SW480 (cell line): Measurements from ENCODE around the gene MAGI2.
"Not testable (repeated sequence)": the region's sequence is repeated elsewhere in the genome, so short reads cannot be mapped to it uniquely, and the experiment has no call there.

Experiments used
- DNase-seq: peaks from one replicate; pipeline ENCODE4 v3.0.0-alpha.2; 2016; ENCODE audit warnings: low spot score

The MAGI2 gene

DNA sequence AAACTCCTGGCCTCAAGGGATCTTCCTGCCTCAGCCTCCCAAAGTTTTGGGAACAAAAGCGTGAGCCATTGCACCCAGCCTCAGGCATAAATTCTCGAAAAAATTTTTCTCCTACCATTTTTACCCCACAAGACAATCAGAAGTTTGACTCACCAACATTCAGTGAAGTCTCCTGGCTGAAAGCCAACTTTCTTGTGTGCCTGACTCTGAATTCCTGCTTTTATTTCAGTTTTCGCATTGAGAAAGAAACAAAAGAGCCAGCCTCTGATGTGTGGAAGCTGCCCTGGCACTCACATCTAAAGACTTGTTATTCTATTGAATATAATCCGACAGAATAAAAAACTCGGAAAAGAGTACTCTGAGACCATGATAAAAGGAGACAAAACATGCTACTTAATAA is 402.9 kb downstream of the MAGI2 start:
- DNase-seq = no peak

DNA sequence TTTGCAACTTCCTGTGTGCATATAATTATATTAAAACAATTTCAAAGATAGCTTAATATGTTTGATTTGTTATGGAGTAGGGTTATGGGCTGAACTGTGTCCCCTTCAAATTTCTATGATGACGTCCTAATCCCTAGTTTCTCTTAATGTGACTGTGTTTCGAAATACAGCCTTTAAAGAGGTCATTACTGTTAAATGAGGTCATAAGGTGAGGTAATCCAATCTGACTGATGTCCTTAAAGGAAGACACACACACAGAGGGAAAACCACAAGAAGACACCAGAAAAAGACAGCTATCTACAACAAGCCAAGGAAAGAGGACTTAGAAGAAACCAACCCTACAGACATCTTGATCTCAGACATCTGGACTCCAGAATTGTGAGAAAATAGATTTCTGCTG is 407.4 kb downstream of the MAGI2 start:
- DNase-seq = no peak

DNA sequence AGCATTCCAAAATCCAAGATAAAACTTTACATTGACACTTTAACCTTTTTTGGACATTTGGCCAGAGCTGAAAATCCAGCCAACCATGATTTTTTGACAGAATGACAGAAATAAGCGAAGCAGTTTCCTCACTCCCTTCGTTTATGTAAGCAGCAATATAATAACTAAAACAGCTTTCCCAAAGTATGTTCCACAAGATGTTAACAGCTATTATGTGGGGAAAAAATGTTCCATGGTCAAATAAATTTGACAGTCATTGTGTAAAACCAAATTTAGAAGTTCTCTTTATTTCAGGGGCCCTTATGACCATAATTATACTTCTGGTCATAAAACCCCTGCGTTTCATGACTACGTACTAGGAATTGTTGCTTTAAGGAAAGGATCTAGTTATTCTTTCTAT is 416.5 kb downstream of the MAGI2 start:
- no peak for DNase-seq

DNA sequence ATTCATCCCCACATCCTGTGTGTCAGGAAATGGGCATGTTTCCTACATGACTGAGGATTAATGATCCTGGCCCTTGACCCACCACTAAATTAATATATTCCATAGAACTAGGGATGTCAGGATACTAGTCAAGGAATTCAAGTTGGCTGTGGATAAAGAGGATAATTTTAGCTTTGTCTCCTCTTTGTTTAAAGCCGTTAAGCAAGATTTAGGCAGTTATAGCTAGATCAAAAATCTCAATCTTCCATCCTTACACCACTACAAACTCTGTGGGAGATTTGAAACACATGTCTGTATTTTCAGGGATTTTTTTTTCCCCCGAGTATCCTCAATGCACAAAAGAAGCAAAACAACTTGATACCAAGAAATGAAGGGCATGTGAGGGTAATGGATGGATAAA is 417.1 kb downstream of the MAGI2 start:
- DNase-seq = no peak

DNA sequence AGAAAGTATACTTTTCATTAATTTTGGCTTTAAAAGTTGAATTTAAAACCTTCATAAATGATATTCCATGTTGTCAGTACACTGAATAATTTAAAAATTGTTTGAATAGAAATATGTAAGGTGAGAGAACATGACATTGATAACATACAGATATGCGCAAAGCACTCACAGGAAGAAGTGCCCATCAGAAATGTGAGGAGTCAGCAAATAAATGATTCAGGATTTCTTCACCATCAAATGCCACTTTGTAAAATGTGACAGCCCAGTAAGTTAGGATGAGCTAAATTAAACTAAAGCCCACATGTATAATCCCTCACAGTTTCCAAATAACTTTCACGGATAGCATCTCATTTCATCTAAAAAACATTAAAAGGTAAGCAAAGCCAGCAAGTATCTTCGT is 417.6 kb downstream of the MAGI2 start:
- no peak for DNase-seq

DNA sequence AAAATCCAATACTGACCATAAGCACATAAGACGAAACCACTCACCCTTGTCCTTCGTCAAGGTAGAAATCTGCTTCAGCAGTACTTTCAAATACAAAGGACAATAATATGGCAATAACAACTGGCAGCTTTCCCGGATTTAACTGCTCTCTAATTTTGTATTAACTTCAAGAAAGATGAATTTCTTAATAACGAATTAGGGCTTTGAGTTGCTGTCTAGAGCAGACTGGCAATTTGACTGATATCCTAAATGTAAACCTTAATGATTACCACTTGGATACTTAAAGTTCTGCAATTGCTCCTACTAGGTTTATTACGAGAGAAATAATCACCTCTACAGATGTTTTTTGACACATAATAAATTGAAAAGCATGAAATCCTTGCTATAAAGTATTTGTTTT is 418.7 kb downstream of the MAGI2 start:
- DNase-seq = no peak

DNA sequence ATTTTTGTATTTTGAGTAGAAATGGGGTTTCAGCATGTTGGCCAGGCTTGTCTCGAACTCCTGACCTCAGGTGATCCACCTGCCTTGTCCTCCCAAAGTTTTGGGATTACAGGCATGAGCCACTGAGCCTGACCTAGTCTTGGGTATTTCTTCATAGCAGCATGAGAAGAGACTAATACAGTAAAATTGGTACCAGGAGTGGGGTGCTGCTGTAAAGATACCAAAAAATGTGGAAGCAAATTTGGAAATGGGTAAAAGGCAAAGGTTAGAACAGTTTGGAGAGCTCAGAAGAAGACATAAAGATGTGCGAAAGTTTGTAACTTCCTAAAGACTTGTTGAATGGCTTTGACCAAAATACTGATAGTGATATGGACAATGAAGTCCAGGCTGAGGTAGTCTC is 433.8 kb downstream of the MAGI2 start:
- DNase-seq = not testable (repeated sequence)

DNA sequence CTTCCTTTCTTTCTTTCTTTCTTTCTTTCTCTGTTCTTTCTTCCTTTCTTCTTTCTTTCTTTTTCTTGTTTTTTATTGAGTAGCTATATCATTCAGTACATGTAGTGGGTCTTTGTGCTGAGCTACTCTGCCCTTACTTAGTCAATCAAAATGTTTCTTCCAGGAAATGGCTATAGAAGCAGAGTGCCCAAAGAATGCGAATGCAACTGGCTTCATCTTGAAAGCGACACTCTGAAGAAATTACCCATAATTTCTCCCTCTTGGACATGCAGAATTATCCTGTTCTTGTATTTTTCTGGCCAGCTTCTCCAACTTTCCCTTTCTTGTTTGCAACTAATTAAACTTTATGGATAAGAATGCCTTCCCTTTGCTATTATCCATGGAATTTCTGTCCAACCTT is 441.5 kb downstream of the MAGI2 start:
- DNase-seq = no peak

DNA sequence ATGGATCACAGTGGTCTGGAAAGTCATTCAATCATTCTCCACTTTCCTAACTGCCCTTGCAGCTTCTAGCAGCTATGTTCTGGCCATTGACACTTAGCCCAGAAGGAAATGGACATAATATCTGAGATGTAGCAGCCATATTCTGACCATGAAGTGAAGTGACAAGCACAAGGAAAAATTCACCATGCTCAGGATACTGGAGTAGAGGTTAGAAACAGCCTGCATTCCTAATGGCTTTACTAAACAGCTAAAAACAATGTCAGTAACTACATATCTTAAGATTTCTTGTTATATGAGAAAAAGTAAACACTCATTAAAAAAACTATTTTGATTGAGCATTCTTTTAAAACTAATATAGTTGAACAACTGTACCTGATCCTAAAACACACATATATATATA is 443.8 kb downstream of the MAGI2 start:
- DNase-seq = no peak

DNA sequence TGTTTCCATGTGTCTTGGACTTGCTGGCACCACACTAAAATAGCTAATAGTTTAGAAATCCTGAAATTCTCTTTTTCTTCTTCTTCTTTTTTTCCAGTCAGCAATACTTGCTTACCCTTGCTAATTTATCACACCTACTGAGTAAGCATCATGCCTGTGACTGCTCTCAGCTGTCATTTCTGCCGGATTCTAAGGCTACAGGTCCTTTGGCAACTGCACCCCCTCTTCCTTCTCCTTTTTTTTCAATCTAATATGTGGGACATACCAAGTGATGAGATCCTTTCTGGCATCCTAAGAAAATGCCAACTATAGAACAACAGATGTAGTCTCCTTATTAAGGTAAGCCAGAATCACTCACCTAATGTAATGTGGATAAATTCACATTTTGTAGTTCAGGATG is 444.7 kb downstream of the MAGI2 start:
- no peak for DNase-seq

DNA sequence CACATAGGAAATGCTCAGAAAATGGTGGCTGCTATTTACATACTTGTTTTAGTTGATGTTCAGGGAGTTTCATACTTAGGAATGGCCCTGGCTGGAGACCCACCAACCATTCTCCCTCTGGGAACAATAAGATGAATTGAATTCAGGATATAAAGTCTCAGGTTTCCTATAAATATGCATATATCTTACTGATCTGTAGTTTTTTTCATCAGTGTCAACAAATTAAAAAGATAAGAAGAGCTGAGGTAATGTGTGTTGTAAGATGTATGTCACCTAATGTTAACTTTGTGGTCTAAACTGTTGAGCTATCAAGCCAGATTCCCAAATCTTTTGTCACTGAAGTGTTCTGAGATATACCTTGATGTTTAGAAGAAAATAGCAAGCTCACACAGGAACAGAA is 457.5 kb downstream of the MAGI2 start:
- DNase-seq = no peak

DNA sequence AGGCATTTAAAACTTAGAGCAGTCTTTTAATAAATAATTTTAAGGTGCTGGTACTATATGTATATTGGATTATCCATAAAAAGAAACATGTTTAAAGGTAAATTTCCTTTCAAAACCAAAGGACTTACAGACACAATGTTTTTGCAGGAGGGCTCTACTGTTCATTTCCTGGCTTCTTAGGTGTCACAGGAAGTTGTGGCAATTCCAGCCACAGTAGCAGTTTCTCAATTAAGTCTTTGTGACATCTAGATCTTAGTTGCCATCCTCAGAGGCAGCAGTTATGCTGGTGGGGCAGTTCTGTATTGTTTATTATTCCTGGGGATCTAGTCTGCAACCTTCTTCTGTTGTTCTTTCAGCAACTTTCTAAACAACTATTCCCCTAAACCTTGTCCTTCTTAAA is 460.1 kb downstream of the MAGI2 start:
- no peak for DNase-seq

DNA sequence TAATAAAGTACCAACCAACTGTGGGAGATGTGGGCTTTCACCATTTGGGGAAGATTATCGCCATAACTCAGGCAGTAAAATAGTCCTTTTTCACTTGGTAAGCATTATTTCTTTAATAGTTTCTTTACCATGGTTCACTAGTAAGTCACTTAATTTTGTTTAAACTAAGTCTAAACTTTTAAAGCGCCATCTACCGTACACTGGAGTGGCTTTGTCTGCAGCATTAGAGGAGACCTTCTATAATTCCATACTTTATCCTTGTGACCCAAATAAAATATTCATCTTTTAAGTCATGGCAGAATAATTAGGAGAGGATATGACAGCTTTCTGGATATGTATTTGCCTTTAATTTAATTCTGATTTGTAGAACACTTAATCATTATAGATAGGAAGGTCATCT is 468.0 kb downstream of the MAGI2 start:
- peak; percentile 13 for DNase-seq

DNA sequence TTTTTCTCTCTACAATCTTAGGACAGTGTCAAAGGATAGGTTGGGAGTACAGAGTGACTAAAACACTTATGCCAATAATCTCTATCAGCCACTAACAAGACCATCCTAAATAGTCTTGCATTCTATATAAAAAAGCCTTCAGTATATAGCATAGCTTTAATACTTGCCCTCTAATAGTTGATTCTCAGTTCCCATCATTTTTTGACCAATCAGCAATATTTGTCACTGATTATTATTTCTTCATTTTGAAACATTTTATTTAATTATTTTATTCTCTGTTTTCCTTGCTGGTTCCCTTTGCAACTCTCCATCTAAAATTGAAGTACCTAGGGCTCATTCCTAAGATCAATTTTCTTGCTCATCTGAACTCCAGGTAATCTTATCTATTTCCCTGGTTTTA is 470.0 kb downstream of the MAGI2 start:
- no peak for DNase-seq

DNA sequence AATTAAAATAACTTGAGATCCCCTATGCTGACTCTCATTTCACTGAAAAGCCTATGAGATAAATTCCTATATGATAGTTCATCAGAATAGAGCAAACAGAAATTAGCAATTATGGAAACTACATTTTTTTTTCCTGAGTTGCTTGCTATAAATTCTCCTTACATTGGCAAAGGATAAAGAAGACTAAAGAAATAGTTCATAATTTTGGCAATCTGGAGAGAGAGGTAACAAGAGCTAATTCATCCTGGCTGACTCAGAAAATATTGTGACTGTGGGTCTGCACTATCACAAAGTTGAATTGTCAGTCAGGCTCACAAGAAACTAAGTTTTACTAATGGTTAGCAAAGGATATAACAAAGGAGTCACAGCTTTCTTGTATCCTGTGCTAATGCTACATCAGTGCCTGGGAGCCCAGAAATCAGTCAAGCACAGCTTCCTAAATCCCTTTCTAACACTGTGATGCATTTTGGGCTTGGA is 483.0 kb downstream of the MAGI2 start:
- no peak for DNase-seq

DNA sequence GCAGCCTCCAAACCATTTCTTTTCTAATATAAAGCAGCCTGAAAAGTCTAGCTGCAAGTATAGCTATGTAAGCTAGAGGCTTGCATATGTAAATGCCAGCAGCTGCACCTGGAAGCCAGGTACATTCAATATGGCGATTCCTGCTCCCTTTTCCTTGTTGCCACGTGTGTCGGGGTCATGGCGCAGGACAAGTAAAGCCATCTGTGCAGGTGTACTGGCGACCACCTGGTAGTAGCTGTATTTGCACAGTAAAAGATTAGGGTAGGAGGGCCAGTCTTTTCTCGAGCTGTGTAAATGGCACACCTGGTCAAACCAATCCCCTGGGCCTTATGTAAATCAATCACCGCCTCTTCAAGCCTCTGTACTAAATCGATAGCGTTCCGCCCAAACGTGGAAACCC is 484.5 kb downstream of the MAGI2 start:
- no peak for DNase-seq

DNA sequence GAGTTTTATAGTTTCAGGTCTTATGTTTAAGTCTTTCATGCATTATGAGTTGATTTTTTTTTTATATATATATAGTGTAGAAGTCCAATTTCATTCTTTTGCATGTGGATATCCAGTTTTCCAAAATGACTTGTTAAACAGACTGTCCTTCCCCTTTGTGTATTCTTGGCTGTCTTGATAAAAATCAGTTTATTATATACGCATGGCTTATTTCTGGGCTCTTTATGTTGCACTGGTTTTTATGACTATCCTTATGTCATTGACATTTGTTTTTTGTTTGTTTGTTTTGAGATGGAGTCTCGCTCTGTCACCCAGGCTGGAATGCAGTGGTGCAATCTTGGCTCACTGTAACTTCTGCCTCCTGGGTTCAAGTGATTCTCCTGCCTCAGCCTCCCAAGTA is 485.9 kb downstream of the MAGI2 start:
- DNase-seq = not testable (repeated sequence)

DNA sequence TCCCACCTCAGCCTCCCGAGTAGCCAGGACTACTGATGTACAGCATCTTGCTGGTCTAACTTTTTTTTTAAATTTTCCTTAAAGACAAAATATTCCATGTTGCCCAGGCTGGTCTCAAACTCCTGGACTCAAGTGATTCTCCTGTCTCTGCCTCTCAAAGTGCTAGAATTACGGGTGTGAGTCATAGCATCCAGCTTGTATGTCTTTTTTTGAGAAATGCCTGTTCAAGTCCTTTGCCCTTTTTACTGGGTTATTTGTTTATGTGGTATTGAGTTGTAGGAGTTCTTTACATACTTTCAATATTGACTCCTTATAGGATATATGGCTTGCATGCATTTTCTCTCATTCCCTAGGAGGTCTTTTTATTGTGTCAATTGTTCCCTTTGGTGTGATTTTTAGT is 486.4 kb downstream of the MAGI2 start:
- DNase-seq = no peak

DNA sequence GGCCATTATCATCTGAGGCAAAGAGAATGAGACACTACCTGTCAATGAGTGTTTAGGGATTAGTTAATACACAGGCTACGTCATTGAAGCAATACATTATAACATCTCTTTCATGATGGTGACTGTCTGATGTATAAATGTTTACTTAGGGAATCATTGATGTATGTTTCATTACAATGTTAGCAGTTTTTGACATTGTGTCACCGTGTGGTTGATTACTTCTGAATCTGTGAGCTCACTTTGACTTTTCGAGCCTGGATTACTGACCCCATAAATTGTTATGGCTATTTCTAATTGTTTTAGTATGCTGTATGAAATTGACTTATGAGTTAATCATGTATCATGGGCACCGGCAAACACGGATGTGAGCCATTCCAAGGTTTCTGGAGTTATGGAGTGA is 494.0 kb downstream of the MAGI2 start:
- DNase-seq = peak; percentile 9

DNA sequence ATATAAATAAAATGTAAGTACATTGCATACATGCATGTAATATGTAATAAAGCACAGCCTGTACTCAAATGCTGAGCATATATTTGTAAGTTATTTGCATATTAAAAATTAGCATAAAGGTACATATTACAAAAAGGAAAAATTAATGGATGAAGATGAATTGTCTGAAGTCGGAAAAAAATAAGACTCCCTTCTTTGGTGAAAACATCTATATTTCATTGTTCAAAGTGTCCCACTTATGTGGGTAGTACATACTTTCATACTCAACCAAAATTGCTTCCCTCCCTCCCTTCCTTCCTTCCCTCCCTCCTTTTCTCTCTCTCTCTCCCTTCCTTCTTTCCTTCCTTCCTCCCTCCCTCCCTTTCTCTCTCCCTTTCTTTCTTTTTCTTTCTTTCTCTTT is 498.1 kb downstream of the MAGI2 start:
- no peak for DNase-seq

DNA sequence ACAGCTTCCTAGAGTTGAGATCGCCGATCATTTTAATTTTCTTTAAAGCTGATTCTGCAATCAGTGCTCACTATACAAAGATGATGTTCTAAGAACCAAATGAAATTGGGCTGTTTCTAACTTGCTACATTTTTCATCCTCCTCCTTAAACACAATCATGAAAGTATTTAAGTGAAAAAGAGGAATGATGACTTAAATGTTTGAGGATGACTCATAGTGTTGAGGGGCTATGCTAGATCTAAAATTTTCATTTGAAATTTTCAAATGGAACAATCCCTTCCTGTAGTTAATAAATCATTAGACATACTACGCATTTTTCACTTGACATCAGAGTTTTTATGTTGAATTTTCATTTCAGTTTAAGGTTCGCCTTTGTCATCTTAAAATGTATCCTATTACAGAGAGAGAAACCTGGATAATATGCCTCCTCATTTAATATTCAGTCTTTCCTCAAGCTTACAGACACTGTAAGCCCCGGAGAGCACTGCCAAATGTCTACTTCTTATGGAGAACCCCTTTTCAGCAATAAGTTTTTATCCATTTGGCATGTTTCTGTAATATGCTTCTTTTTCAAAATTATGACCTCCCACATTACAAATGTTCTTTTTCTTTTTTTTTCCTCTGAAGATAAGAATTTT is 499.6 kb downstream of the MAGI2 start:
- no peak for DNase-seq

DNA sequence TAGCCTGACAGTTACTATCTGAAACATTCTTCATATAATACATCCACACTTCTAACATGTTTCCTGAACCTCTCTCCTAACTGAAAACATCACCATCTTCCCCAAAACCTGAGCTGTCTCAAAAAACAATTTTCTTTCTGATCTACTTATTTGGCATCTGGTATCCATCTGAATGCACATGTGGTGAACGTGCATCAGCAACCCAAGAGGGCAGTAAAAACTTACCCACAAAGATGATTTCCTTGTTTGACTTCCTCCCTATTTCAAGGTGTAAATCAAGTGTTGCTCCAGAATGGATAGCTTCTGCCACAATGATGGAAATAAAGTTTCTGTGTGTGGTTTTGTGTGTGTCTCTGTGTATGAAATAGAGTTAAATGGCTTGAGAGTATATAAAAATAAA is 500.4 kb downstream of the MAGI2 start:
- DNase-seq = no peak

DNA sequence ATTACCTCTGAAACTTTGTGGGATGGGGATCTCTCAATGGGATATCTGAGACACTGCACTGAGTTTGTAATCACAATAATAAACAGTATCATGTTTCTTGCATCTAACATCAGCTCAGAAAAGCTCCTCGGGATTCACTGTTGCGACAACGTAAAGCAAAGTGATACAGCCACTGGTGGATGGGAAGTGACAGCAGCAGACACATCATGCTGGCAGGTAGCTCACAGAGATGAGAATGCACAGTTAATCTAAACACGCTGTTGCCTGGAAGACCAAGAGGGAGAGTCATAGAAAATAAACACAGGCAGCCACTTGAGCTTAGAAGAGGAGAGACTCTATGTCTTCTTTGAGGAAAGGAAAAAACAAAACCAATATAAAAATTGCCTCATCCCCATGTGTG is 513.8 kb downstream of the MAGI2 start:
- DNase-seq = no peak

DNA sequence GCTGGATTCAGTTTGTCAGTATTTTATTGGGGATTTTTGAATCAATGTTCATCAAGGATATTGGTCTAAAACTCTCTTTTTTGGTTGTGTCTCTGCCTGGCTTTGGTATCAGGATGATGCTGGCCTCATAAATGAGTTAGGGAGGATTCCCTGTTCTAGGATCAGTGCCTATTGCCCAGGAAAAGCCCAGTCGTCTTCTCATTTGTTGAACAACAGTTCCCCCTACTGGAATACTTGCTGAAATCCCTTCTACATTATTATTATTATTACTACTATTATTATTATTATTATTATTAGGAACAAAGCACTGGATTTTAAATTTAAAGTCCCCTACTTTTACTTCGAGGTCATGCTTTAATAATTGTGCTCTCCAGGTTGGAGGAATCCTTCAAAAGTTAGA is 528.9 kb downstream of the MAGI2 start:
- peak; percentile 44 for DNase-seq

DNA sequence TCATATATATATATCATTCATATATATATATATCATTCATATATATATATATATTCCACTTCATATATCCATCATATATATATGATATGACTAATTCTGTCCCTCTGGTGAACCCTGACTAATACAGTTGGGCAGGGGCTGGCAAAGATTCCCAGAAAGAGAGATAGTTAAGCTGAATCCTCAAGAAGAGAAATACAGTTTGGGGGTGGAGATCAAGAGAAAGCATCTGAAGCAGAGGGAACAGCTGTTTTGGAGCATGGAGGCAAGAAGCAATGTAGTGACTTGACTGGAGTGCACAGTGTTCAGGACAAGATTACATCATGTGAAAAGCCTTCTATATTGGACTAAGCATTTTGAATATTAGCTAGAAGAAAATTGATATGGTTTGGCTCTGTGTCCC is 540.7 kb downstream of the MAGI2 start:
- no peak for DNase-seq
